DOHH2 (cell line): ENCODE measurements around the gene LINGO3.
A peak's percentile ranks its signal among the peaks of the same experiment; 100 is the strongest.

Source experiments
- H3F3A ChIP-seq: fragments of 200-600 bp; sonication (generic), shearing (Covaris generic); 2 replicates; pipeline ENCODE4 v1.6.0; 2016; ENCODE audit warnings: antibody characterized with exemption, mild to moderate bottlenecking; ENCODE audit not compliant: control insufficient read depth, insufficient read depth
- H3K27ac ChIP-seq: fragments of 200-600 bp; sonication (generic); 2 replicates; pipeline ENCODE4 v1.5.1; 2014; ENCODE audit warnings: low read depth, mild to moderate bottlenecking, low read length, moderate library complexity
- H3K27me3 ChIP-seq: fragments of 200-600 bp; sonication (generic); 2 replicates; pipeline ENCODE4 v1.6.1; 2014; ENCODE audit warnings: mild to moderate bottlenecking, low read length, mixed read lengths; ENCODE audit not compliant: control insufficient read depth
- H3K36me3 ChIP-seq: fragments of 200-600 bp; sonication (generic); 2 replicates; pipeline ENCODE4 v1.6.1; 2014; ENCODE audit warnings: mild to moderate bottlenecking, low read length, moderate library complexity, mixed read lengths; ENCODE audit not compliant: control insufficient read depth
- H3K4me1 ChIP-seq: fragments of 200-600 bp; sonication (generic); 2 replicates; pipeline ENCODE4 v1.6.1; 2014; ENCODE audit warnings: mild to moderate bottlenecking, low read length, mixed read lengths; ENCODE audit not compliant: control insufficient read depth
- H3K4me2 ChIP-seq: fragments of 200-600 bp; sonication (generic); 2 replicates; pipeline ENCODE4 v1.6.0; 2014; ENCODE audit warnings: mild to moderate bottlenecking, low read length, moderate library complexity
- H3K4me3 ChIP-seq: fragments of 200-600 bp; sonication (generic); 2 replicates; pipeline ENCODE4 v1.5.1; 2014; ENCODE audit warnings: mild to moderate bottlenecking, low read length, mixed read lengths
- H3K79me2 ChIP-seq: fragments of 200-600 bp; sonication (generic); 2 replicates; pipeline ENCODE4 v1.6.1; 2014; ENCODE audit warnings: mild to moderate bottlenecking, low read length, mixed read lengths; ENCODE audit not compliant: control insufficient read depth
- H3K9me2 ChIP-seq: fragments of 200-600 bp; sonication (generic); replicated peaks from 2 replicates; pipeline ENCODE4 v1.6.1; 2014; ENCODE audit warnings: mild to moderate bottlenecking, low read length, mixed read lengths; ENCODE audit not compliant: control insufficient read depth
- H3K9me3 ChIP-seq: fragments of 200-600 bp; sonication (generic); 2 replicates; pipeline ENCODE4 v1.6.1; 2014; ENCODE audit warnings: antibody characterized with exemption, low read length, mixed read lengths; ENCODE audit not compliant: control insufficient read depth, insufficient read depth
- H4K20me1 ChIP-seq: fragments of 200-600 bp; sonication (generic); 2 replicates; pipeline ENCODE4 v1.6.0; 2014; ENCODE audit warnings: low read depth, mild to moderate bottlenecking, antibody characterized with exemption, low read length, moderate library complexity; ENCODE audit not compliant: control insufficient read depth, insufficient read depth
- CTCF ChIP-seq: fragments of 200-600 bp; sonication (generic); IDR thresholded peaks from one replicate; pipeline ENCODE4 v1.5.1; 2014; ENCODE audit warnings: antibody characterized with exemption, mild to moderate bottlenecking, low read depth, low read length; ENCODE audit not compliant: poor library complexity, severe bottlenecking
- EZH2phosphoT487 ChIP-seq: fragments of 200-600 bp; sonication (generic); IDR thresholded peaks from 2 replicates; pipeline ENCODE4 v1.6.1; 2017; ENCODE audit warnings: borderline replicate concordance, mild to moderate bottlenecking, antibody characterized with exemption, low read length, moderate library complexity, mixed read lengths

Gene LINGO3

GRCh38 chr19:2270423-2271233 is 37.3 kb downstream of the LINGO3 start:
- Histone ChIP-seq H3K27me3 (no peaks in the 10 kb centered on the region), H3K4me1 (peaks cover 55% of the 10 kb centered on the region), H3K27ac (peak overlapping the region; percentile 85), H3K4me2 (peak overlapping the region; percentile 99), H3K36me3 (peaks cover 57% of the 10 kb centered on the region), H3K4me3 (peak overlapping the region; percentile 86), H3K79me2 (peaks cover 70% of the 10 kb centered on the region), H3F3A (peaks cover 37% of the 10 kb centered on the region), H3K9me2 (no peaks in the 10 kb centered on the region), H3K9me3 (no peaks in the 10 kb centered on the region), H4K20me1 (peaks cover 24% of the 10 kb centered on the region)
- TF ChIP-seq EZH2phosphoT487 (no peak), CTCF (no peak)

- Histone ChIP-seq H3K27ac (peak overlapping the region; percentile 85), H3K4me2 (peak overlapping the region; percentile 99), H3K9me2 (no peaks in the 10 kb centered on the region), H3K4me3 (peak overlapping the region; percentile 86), H3K4me1 (peaks cover 59% of the 10 kb centered on the region), H3K9me3 (no peaks in the 10 kb centered on the region), H4K20me1 (peaks cover 24% of the 10 kb centered on the region), H3K36me3 (peaks cover 52% of the 10 kb centered on the region), H3F3A (peaks cover 41% of the 10 kb centered on the region), H3K27me3 (no peaks in the 10 kb centered on the region), H3K79me2 (peaks cover 67% of the 10 kb centered on the region)
- TF ChIP-seq EZH2phosphoT487 (no peak), CTCF (no peak)
Measured at GRCh38 chr19:2270157-2270422, 37.9 kb downstream of the LINGO3 start.

GRCh38 chr19:2269244-2270156 is 38.5 kb downstream of the LINGO3 start:
- H3K9me2 ChIP-seq, result no peaks in the 10 kb centered on the region
- H3K4me1 ChIP-seq, result peaks cover 64% of the 10 kb centered on the region
- H3K4me2 ChIP-seq, result peak overlapping the region; percentile 99
- H3K27me3 ChIP-seq, result no peaks in the 10 kb centered on the region
- H3K4me3 ChIP-seq, result peak overlapping the region; percentile 86
- peaks cover 48% of the 10 kb centered on the region for H3K36me3 ChIP-seq
- H3F3A ChIP-seq, result peaks cover 41% of the 10 kb centered on the region
- peak overlapping the region; percentile 85 for H3K27ac ChIP-seq
- H3K79me2 ChIP-seq, result peaks cover 63% of the 10 kb centered on the region
- peaks cover 24% of the 10 kb centered on the region for H4K20me1 ChIP-seq
- TF ChIP-seq CTCF, result no peak
- TF ChIP-seq EZH2phosphoT487, result no peak
- H3K9me3 ChIP-seq, result no peaks in the 10 kb centered on the region
